ENCODE data around the gene LRGUK. TPM values are rescaled to one million over a fixed set of nuclear protein-coding genes. Genes with fewer than 3 reads are reported as not detected.

The LRGUK gene
- total RNA-seq, 2 donors from 2014 or later = 0.30 to 0.42 TPM

DNA sequence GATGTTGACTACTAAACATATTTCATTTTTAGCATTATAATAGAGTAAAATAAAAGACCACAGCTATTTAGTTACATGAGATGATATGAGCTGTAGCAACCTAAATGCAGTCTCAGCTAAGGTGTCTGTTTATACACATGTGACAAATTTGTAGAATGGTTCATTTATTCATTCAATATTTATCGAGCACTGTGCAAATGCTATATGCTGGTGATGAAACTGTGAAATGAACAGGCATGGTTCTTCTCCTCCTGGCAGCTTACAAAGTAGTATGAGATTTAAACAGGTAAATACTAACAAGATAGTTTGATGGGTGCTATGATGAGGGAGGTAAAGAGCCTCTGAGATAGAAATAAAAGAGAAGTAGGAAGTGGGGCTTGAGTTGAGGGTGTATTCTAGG, 60.8 kb downstream of the LRGUK start:
- Mint-ChIP-seq H3K4me3 (no peak overlapping the region), H3K4me1 (no peaks in the 10 kb centered on the region), H3K27ac (no peak overlapping the region), H3K9me3 (no peaks in the 10 kb centered on the region), H3K27me3 (peaks cover 3% of the 10 kb centered on the region), H3K36me3 (ENCODE audit: low read depth) (no peaks in the 10 kb centered on the region)
- ATAC-seq (replicated peaks) = no peak

DNA sequence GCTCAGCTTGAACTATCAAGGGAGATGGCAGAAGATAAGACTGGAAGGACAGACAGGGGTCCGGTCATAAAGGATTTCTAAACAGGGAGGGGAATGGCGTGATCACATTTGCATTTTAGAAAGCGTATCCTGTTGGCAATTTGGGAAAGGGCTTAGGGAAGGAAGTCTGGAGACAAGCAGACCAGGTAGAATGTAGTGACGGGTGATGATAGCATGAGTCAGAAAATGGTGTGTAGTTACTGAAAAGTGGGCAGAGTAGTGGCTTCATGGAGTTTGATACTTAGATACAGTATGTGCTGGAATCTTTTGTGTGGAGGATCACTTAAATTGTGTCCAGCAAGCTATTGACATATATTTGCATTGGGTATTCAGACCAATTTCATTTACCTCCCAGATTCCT, 61.2 kb downstream of the LRGUK start:
- H3K27ac Mint-ChIP-seq = no peak overlapping the region
- ATAC-seq (replicated peaks) = no peak

DNA sequence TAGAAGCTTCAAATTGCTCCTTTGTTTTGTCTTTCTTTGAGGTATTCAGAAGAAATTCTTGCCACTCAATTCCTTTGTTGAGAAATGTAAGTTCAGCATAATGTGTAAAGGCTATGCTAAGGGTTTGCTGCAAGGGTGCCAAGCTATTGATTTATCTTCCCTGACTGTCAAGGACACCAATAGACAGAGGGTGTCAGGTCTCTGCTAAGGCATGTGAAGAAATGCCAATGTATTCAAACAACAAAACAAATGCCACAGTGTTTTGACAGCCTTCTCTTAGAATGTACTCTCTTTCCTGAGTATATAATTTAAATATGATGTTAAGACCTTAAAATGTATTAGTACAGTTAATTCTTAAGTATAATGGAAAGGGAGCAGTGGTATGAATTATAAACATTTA, 62.4 kb downstream of the LRGUK start:
- H3K4me1 Mint-ChIP-seq = no peaks in the 10 kb centered on the region
- no peaks in the 10 kb centered on the region for H3K9me3 Mint-ChIP-seq
- no peaks in the 10 kb centered on the region for H3K36me3 Mint-ChIP-seq (ENCODE audit: low read depth)
- peaks cover 3% of the 10 kb centered on the region for H3K27me3 Mint-ChIP-seq
- H3K4me3 Mint-ChIP-seq = no peak overlapping the region
- no peak for ATAC-seq (replicated peaks)
- H3K27ac Mint-ChIP-seq = no peak overlapping the region

More for the DNA sequence above, 61.2 kb downstream of the LRGUK start:
- Mint-ChIP-seq H3K4me1 (no peaks in the 10 kb centered on the region), H3K9me3 (no peaks in the 10 kb centered on the region), H3K4me3 (no peak overlapping the region), H3K27me3 (peaks cover 3% of the 10 kb centered on the region), H3K36me3 (ENCODE audit: low read depth) (no peaks in the 10 kb centered on the region)

DNA sequence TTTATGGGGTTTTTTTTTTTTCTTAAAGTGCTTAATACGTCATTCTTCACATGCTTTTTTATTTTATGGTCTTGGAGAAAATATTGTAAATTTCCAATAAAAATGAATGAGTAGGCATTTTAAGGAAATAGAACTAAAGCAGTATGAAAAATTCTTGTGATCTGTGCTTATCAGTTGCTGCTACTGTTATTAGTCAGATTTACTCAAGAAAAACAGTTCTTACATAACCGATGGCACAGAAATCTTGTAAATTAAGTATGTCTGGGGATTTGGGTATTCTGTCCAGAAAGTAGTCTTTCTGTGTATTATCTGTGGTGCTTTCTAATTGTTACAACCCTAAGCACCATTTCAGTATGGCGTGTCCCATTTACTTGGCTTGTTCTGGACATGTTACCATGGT, 64.7 kb downstream of the LRGUK start:
- Mint-ChIP-seq H3K4me1 (no peaks in the 10 kb centered on the region), H3K36me3 (ENCODE audit: low read depth) (no peaks in the 10 kb centered on the region), H3K4me3 (no peak overlapping the region), H3K27me3 (peaks cover 3% of the 10 kb centered on the region), H3K9me3 (no peaks in the 10 kb centered on the region), H3K27ac (no peak overlapping the region)
- ATAC-seq (replicated peaks) = no peak

DNA sequence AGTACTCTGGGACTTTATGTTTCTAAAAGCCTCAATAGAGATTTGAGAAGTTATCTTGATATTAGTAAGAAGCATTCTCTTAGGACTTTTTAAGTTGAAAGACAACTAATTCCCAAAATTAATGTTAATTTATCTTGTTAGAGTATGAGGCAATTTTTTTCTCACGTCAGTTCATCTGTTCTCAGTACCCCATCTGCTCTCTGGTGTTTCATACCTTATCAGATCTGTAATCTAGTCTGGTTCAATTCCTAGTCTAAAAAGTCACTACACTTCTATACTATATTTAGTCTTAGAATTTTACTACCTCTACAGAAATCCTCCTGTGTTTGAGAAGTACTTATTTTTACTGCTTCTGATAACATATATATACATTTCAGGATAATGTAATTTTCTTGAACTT, 66.1 kb downstream of the LRGUK start:
- H3K4me3 Mint-ChIP-seq = no peak overlapping the region
- ATAC-seq (replicated peaks) = no peak
- no peaks in the 10 kb centered on the region for H3K27me3 Mint-ChIP-seq
- H3K36me3 Mint-ChIP-seq (ENCODE audit: low read depth) = no peaks in the 10 kb centered on the region
- H3K27ac Mint-ChIP-seq = no peak overlapping the region
- H3K4me1 Mint-ChIP-seq = no peaks in the 10 kb centered on the region
- no peaks in the 10 kb centered on the region for H3K9me3 Mint-ChIP-seq

DNA sequence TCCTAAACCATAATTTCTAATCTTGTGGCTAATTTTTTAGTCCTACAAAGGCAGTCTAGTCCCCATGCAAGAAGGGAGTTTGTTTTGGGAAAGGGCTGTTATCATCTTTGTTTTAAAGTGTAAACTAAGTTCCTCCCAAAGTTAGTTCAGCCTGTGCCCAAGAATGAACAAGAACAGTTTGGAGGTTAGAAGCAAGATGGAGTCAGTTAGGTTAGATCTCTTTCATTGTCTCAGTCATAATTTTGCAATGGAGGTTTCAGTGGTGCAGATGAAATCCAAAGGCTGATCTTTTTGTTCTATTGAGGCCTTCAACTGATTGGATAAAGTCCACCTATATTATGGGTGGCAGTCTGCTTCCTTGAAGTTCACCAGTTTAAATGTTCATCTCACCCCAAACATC, 68.1 kb downstream of the LRGUK start:
- Mint-ChIP-seq H3K4me1 (no peaks in the 10 kb centered on the region), H3K27ac (no peak overlapping the region), H3K27me3 (no peaks in the 10 kb centered on the region), H3K9me3 (no peaks in the 10 kb centered on the region), H3K36me3 (ENCODE audit: low read depth) (no peaks in the 10 kb centered on the region), H3K4me3 (no peak overlapping the region)
- no peak for ATAC-seq (replicated peaks)

DNA sequence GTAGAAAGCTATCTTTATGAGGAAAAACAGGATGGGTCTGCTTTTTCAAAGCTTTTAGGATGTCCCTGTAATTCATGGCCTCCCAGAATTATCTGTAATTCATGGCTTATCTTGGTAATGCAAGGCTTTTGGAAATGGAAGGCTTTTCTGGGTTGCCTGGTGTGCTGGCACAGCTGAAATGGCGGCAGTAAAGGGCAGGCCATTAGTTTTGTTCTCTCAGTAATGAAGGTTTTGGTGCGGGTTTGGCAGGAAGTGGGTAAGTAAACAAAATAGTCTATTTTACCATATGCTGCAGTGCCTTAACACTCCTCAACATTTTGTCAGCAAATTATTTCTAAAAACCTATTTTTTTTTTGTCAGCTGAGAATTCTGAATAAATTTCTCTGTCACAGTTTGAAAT, 69.3 kb downstream of the LRGUK start:
- Mint-ChIP-seq H3K4me3 (no peak overlapping the region), H3K4me1 (no peaks in the 10 kb centered on the region), H3K27ac (no peak overlapping the region), H3K36me3 (ENCODE audit: low read depth) (no peaks in the 10 kb centered on the region), H3K27me3 (no peaks in the 10 kb centered on the region), H3K9me3 (no peaks in the 10 kb centered on the region)
- ATAC-seq (replicated peaks) = no peak

DNA sequence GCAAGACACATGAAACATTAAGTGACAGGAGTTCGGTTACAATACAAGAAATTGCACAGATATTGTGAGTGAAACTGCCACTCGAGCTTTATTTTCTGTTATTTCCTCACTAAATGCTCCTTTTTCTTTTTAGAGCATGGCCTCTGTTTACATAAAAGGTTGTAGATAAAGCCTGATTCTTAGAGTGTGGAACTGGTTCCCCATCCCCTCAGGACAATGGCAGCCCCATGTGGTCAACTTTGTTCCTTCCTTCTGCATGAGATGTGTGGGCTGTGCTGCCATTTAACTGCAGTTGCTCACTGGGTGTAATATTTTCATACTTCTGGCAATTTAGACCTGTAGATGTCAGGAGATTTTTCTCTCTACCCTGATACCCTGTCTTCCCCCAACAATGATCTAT, 70.2 kb downstream of the LRGUK start:
- H3K9me3 Mint-ChIP-seq = no peaks in the 10 kb centered on the region
- H3K4me3 Mint-ChIP-seq = no peak overlapping the region
- no peak for ATAC-seq (replicated peaks)
- no peaks in the 10 kb centered on the region for H3K27me3 Mint-ChIP-seq
- H3K4me1 Mint-ChIP-seq = no peaks in the 10 kb centered on the region
- H3K36me3 Mint-ChIP-seq (ENCODE audit: low read depth) = no peaks in the 10 kb centered on the region
- H3K27ac Mint-ChIP-seq = no peak overlapping the region

DNA sequence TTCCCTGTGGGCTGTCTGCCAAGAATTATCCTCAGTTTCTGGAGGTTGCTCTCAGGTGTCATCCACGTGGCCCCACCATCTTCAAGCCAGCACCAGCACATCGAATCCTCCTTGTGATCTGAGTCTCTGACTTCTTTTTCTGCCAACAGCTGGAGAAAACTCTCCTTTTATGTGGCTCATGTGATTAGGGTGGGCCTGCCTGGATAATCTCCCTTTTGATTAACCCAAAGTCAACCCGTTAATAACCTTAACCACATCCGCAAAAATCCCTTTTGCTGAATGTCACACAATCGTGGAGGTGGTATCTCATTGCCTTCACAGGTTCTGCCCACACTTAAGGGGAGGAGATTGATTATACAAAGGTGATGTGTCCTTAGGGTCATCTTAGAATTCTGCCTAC, 73.8 kb downstream of the LRGUK start:
- Mint-ChIP-seq H3K4me3 (no peak overlapping the region), H3K36me3 (ENCODE audit: low read depth) (no peaks in the 10 kb centered on the region), H3K4me1 (no peaks in the 10 kb centered on the region), H3K27ac (no peak overlapping the region), H3K9me3 (no peaks in the 10 kb centered on the region), H3K27me3 (peaks cover 4% of the 10 kb centered on the region)
- no peak for ATAC-seq (replicated peaks)

DNA sequence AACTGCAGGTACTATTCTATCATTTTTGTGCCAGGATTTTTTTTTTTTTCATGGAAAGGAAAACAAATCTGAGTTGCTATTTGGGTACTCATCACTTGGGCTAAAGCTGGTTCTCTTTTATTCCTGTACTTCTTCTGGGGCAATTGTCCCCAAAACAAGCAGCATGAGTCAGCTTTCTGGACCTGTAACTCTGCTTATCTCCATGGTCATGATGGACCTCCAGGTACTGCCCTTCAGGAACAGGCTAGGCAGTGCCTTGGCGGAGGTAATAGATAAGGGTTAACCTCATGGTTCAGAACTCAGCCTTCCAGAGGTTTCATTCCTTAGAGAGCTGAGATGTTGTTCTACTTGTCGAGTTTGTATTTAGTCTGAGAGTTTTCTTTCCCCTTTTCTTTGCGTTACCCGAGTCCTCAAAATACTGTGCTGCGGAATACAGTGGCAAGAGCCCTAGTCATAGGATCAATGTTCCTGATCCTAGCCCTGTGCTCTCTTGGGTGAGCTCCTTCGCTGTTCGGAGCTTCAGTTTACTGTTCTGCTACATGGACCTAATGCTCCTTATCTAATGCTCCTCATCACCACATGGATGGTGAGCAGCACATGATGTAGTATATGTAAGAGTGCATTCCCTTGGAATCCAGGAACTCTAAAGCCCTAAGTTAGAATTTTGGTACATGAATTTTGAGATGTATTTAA, 74.6 kb downstream of the LRGUK start:
- Mint-ChIP-seq H3K36me3 (ENCODE audit: low read depth) (no peaks in the 10 kb centered on the region), H3K4me3 (no peak overlapping the region), H3K27ac (no peak overlapping the region), H3K4me1 (no peaks in the 10 kb centered on the region), H3K9me3 (no peaks in the 10 kb centered on the region), H3K27me3 (peaks cover 4% of the 10 kb centered on the region)
- ATAC-seq (replicated peaks) = no peak

DNA sequence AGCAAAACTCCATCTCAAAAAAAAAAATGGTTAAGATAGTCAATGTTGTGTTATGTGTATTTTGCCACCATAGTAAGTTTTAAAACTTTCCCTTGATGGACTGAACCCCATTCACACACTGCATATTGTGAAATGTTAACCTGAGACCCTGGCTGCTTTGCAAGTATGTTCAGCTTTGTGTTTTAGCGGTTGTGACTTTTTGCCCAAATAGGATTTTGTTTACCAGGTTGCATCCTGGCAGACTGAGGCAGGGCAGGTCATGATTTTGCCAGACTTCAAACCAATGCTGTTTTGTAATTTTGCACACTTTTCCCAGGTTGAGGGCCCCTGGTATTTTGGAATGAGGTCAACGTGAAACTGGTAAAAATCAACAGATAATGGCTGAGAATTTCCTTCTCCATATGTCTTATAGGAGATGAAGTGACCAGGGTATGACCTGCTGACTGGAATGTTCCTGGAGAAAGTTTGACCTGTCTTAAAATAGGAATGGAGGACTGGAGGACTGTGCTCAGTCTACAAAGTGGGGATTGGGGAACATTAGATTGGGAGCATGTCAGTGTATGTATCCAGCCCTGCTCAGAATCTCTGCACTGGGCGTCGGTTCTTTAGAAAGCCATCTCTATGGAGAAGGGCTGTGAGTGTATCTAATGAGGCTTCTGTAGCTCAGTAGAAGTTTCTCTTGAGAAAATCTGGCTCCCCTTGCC, 76.2 kb downstream of the LRGUK start:
- Mint-ChIP-seq H3K4me3 (no peak overlapping the region), H3K27me3 (peaks cover 4% of the 10 kb centered on the region), H3K9me3 (no peaks in the 10 kb centered on the region), H3K27ac (no peak overlapping the region), H3K4me1 (no peaks in the 10 kb centered on the region), H3K36me3 (ENCODE audit: low read depth) (no peaks in the 10 kb centered on the region)
- ATAC-seq (replicated peaks) = no peak

DNA sequence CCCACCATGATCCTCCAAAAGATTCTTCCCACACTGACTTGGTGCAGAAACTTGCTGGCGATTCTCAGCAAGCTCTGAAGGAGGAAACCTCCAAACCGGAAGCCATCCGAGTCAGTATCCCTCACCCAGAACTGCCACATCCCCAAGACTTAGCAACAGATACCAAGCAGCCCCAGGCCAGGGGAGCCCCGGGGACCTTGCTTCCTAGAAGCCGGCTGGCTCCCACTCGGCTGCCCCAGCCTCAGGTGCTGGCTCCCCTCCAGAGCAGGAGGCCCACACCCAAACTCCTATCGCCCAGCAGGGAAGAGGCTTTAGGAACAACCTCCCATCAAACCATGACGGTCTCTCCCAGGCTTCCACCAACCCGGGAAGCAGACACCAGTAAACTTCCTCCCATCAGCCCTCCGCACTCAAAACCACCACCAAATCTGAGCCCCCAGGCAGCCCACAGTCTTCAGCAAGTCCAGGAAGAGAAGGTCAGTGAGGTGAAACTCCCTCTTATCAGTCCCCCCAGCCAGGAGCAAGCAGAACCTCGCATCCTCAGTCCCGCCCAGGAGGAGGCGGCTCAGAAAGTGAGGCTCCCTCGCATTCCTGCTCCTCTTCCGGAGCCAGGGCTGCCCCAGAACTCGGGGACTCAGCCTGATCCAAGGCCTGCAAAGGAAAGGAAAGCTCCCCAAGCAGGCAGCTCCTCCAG, 82.3 kb downstream of the LRGUK start:
- H3K36me3 Mint-ChIP-seq (ENCODE audit: low read depth) = no peaks in the 10 kb centered on the region
- no peaks in the 10 kb centered on the region for H3K9me3 Mint-ChIP-seq
- H3K27ac Mint-ChIP-seq = no peak overlapping the region
- H3K4me3 Mint-ChIP-seq = no peak overlapping the region
- no peak for ATAC-seq (replicated peaks)
- peaks cover 11% of the 10 kb centered on the region for H3K27me3 Mint-ChIP-seq
- no peaks in the 10 kb centered on the region for H3K4me1 Mint-ChIP-seq

DNA sequence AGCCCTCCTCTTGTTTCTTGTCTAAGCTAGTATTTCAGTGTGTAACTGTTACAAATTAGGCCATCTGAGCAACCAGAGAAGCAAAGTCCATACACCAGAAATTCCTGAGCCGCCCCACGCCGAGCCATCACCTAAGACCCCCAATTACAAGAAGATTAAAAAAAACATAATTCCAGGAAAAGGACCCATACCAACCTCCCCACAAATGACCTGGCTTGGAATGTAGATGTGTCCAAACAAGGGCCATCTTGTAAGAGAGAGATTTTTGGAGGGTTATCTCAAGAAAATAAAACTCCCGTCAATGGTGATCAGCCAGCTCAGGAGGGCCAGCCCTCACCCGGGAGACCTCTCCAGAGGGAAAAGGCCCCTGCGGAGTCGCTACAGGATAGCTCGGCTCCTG, 83.1 kb downstream of the LRGUK start:
- no peak for ATAC-seq (replicated peaks)
- no peaks in the 10 kb centered on the region for H3K4me1 Mint-ChIP-seq
- H3K36me3 Mint-ChIP-seq (ENCODE audit: low read depth) = no peaks in the 10 kb centered on the region
- no peak overlapping the region for H3K4me3 Mint-ChIP-seq
- peaks cover 8% of the 10 kb centered on the region for H3K27me3 Mint-ChIP-seq
- no peak overlapping the region for H3K27ac Mint-ChIP-seq
- H3K9me3 Mint-ChIP-seq = no peaks in the 10 kb centered on the region

DNA sequence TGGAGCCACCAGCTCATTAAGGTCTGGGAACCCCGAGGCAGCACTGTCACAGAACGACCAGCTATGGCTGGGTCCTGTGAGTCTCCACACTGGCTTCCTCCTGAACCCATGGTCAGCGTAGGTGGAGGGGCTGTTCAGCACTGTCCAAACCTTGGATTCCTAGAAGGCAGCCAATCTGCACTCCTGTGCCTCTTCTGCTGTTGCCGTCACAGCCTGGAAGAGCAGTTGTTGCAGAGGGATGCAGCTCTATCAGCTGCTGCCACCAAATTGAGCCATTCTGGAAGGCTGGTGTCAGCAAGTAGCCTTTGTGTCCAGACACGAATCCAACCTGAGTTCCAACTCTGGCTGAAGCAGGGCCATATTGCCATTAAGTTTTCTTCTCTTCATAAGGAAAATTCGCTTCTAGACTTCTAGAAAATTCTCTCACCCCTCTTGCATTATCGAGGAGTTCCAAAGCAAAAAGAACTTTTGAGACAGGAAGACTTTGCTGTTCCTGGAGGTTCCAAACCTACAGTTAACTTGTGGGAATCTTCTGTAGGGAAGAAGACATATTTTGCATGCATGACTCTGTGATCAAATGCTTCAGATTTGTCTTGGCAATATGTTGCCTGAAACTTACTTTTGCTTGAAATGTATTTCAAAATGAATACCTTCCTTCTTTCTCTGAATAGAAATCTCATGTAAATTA, 84.0 kb downstream of the LRGUK start:
- H3K27ac Mint-ChIP-seq = no peak overlapping the region
- H3K36me3 Mint-ChIP-seq (ENCODE audit: low read depth) = no peaks in the 10 kb centered on the region
- no peak for ATAC-seq (replicated peaks)
- no peak overlapping the region for H3K4me3 Mint-ChIP-seq
- no peaks in the 10 kb centered on the region for H3K4me1 Mint-ChIP-seq
- H3K27me3 Mint-ChIP-seq = peaks cover 8% of the 10 kb centered on the region
- H3K9me3 Mint-ChIP-seq = no peaks in the 10 kb centered on the region

DNA sequence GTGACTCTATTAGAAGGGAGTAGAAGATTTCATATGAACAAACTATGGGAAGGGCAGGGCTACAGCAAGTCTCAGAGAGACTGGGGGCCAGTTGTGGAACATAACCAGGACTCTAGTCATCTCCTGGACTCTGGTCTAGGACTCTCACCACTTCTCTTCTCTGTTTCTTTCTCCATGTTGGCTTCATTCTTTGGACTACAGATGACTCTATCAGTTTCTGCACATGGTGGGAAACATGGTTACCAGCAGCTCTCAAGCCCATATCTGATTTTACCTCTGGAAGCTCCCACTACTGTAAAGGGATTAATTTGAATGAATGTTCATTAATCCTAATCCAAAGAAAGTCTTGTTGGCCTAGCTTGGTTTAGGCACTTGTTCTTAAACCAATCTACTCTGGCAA, 84.7 kb downstream of the LRGUK start:
- no peaks in the 10 kb centered on the region for H3K36me3 Mint-ChIP-seq (ENCODE audit: low read depth)
- H3K27me3 Mint-ChIP-seq = peaks cover 8% of the 10 kb centered on the region
- no peaks in the 10 kb centered on the region for H3K4me1 Mint-ChIP-seq
- ATAC-seq (replicated peaks) = no peak
- H3K4me3 Mint-ChIP-seq = no peak overlapping the region
- no peaks in the 10 kb centered on the region for H3K9me3 Mint-ChIP-seq
- H3K27ac Mint-ChIP-seq = no peak overlapping the region
